ENCODE data around the gene RFC2. TPM values are rescaled to one million over a fixed set of nuclear protein-coding genes. Genes with fewer than 3 reads are reported as not detected.

Gene RFC2
- total and polyA plus RNA-seq, 8 donors = 17.0 to 48.1 (median 37.7) TPM

- intact Hi-C loops (cut with DNase I) = no loop called here
- ATAC-seq (no peak), DNase-seq (no peak)
- no peaks in the 10 kb centered on the region for H3K9me3 ChIP-seq
- H3K4me3 ChIP-seq = no peak overlapping the region
- no peaks in the 10 kb centered on the region for H3K36me3 ChIP-seq
- no peak overlapping the region for H3K27ac ChIP-seq
- TF ChIP-seq CTCF (IDR thresholded peaks at IDR 0.05) = no peak
- H3K4me1 ChIP-seq = peaks cover 3 to 11% of the 10 kb centered on the region in 2 donors
- H3K27me3 ChIP-seq = no peaks in the 10 kb centered on the region
Observed at GRCh38 chr7:74297516-74298233, 43.5 kb upstream of the RFC2 start.

GRCh38 chr7:74294191-74294998 lies 40.2 kb upstream of the RFC2 start:
- no peak for TF ChIP-seq CTCF (IDR thresholded peaks at IDR 0.05)
- H3K27ac ChIP-seq = peak overlapping the region in 1 of 2 donors; percentile 53
- H3K36me3 ChIP-seq = no peaks in the 10 kb centered on the region
- peaks cover 5 to 17% of the 10 kb centered on the region in 2 donors for H3K27me3 ChIP-seq
- intact Hi-C loops (cut with DNase I) = no loop called here
- no peaks in the 10 kb centered on the region for H3K9me3 ChIP-seq
- no peak for ATAC-seq
- DNase-seq = no peak
- peaks cover 3 to 29% of the 10 kb centered on the region in 2 donors for H3K4me1 ChIP-seq
- H3K4me3 ChIP-seq = no peak overlapping the region

GRCh38 chr7:74293577-74293908 lies 39.3 kb upstream of the RFC2 start:
- intact Hi-C loops (cut with DNase I) = no loop called here
- peaks cover 5 to 20% of the 10 kb centered on the region in 2 donors for H3K27me3 ChIP-seq
- no peak for DNase-seq
- no peaks in the 10 kb centered on the region for H3K9me3 ChIP-seq
- no peak for TF ChIP-seq CTCF (IDR thresholded peaks at IDR 0.05)
- peaks cover 8 to 31% of the 10 kb centered on the region in 2 donors for H3K4me1 ChIP-seq
- ATAC-seq = no peak
- no peaks in the 10 kb centered on the region for H3K36me3 ChIP-seq
- no peak overlapping the region for H3K27ac ChIP-seq
- no peak overlapping the region for H3K4me3 ChIP-seq

GRCh38 chr7:74292757-74293576 lies 38.8 kb upstream of the RFC2 start:
- no peaks in the 10 kb centered on the region for H3K9me3 ChIP-seq
- intact Hi-C loops (cut with DNase I) = no loop called here
- H3K4me1 ChIP-seq = peaks cover 11 to 34% of the 10 kb centered on the region in 2 donors
- no peaks in the 10 kb centered on the region for H3K36me3 ChIP-seq
- no peak for TF ChIP-seq CTCF (IDR thresholded peaks at IDR 0.05)
- H3K27ac ChIP-seq = no peak overlapping the region
- ATAC-seq (no peak), DNase-seq (no peak)
- peaks cover 5 to 24% of the 10 kb centered on the region in 2 donors for H3K27me3 ChIP-seq
- H3K4me3 ChIP-seq = no peak overlapping the region

Measured in left lung (tissue), 10 donors.